HG03159 (cell line): ENCODE measurements around the gene RPS23.

ENCODE experiments used
- ATAC-seq: cut with Tn5 transposase; IDR thresholded peaks from one replicate; pipeline ENCODE4 v1.9.1; 2021; ENCODE audit warnings: mild to moderate bottlenecking, moderate library complexity; ENCODE audit not compliant: unreplicated experiment

RPS23 gene

DNA sequence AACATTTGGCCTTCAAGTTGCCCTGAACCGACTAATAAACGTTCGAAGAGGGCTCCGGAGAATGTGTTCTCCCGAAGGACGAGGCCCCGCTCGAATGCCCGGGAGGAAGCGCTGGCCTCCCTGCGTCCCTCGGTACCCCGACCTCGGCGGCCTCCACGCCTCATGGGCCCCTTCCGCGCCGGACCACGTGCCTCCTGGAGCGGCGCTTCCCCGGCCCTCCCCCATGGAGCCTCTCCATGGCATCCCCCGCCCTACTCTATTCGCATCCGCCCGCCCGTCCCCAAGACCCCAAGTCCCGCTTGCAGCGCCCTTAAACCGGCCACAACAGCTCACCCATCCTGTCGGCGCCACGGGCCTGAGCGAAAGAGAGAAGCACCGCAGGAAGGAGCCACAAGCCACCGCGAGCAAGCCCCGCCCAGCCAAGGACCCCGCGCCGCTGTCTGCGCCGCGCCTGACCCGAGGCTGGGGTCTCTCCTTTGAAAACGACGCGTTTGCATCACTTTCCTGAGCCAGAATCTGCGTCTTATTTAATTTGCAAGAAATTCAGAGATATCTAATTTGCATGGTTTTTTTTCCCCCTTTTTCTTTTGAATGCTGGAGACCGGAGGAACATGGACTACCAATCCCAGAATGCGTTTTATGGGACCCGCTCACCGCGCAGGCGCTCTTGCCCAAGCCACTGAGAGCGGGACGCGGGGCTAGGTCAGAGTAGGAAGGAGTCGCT is at the start of gene RPS23:
Gene RPS23 (minus strand): TSS at position 368 of the 724 bp plus-strand sequence. CDS start 31 bp downstream, at position 337.
- ATAC-seq, result peak; percentile 93

DNA sequence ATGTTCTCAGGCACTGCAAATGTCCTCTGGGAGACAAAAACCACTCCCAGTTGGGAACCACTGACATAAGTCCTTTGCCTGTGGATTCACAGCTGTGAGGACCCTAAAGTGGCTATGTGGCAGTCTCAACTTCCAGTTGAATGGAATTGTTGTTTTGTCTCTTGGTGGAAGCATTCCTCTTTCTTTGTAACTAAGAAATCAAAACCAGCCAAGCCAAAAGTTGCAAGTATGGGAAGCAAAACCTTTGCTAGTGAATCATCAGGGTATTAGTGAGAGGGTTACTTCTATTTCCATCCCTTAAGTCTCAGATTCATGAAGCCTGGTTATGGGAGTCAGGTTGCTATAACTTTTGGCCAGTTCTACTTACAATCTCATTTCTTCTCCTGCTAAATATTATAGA is 49.8 kb upstream of the RPS23 start:
- ATAC-seq, result no peak

DNA sequence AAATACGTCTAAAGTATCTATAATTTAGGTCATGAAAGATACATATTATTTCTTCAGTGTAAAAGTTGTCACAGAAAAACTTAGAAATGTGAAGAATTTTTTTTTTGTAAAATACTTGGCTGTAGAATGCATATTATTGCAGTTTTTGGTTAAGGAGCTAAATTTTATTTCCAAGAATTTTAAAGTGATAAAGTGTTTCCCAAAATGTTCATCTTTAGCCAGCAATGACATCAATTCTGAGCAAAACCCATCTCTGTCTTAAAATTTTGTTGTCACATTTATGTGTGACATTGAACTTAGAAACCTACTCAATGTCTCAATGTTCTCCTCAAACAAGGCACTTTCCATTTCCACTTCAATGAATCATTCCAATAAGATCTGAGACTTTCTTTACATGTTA is 47.8 kb upstream of the RPS23 start:
- ATAC-seq, result no peak

DNA sequence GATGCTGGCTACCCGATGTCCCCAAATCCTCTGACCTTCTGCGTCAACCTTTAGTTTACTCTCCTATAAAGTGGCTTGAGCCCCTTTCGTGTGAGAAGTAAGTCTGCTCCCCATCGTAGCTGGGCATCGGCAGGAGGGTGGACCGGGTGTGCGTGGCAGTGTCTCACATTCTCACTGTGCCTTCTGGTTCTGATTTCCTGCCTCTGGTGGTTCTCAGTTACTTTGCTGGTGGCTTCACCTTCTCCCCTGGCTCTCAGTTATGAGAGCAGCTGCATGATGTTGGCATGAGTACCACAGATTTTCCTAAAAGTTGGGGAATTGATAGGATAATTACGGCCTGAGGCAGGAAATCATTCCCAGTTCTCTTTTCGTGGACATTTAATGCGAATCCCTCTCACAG is 47.0 kb upstream of the RPS23 start:
- ATAC-seq, result no peak

DNA sequence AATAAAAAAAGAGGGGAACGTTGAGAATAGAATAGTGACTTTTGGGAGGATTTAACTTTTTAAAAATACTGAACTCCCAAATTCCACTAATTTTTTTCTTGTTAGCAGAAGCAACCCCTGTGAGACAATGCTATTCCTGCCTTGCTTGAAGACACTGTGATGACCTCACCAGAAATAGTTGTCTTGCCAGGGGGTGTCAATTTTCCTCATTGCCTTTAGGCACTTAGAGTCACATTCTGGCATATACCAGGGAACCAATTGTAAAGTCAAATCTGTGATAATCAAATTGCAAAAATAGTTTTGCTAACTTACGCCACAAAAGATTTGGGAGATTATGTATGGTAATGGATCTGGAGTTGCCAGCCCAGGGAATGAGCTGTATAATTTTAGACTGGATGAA is 42.8 kb upstream of the RPS23 start:
- no peak for ATAC-seq

DNA sequence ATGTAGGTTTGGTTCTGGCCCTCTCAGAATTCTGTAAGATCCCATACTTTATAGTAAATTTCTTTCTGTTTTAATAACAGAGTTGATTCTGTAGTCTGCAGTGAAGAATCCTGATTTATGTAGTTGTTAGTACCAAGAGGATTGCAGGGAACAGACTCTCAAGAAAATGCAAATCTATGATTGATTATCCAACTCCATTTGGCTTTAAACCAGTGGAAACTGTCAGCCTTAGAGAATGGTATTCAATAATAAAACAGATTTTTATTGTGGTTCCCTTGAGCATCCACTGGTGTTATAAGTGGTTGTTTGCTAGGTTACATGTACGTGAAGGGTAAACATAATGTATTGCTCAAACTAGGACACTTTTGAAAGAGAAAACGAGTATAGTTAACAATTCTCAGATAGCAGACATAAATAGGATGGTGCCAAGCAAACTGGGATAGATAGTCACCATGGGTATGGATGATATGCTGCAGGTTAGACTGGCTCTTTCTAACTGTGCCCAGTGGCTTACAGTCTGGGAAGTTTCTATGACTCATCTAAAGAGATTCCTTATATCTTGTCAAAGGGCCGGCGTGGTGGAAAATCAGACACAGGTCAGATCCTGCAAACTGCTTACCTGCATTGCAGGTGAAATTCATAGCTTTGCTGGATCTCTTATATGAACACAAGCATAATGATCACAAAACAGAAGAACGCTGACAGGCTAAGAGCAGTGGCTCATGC is 41.7 kb upstream of the RPS23 start:
- no peak for ATAC-seq

DNA sequence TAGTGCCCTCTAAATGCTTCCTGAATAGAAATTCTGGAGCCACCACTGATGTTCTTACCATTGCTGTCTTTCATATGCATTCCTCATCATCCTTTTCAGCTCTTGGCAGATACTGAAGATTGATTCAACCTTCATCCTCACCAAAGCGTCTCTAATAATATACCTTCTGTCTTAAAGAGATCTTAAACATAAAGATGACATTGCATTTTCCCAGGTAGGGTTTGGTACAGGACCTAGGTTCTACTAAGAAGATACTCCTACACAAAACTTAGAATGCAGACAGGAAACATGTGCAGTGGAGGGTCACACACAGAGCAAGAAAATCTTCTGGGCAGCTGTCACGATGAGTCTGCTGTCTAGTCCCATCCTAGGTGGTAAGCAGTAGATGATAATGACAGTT is 41.0 kb upstream of the RPS23 start:
- ATAC-seq, result no peak

DNA sequence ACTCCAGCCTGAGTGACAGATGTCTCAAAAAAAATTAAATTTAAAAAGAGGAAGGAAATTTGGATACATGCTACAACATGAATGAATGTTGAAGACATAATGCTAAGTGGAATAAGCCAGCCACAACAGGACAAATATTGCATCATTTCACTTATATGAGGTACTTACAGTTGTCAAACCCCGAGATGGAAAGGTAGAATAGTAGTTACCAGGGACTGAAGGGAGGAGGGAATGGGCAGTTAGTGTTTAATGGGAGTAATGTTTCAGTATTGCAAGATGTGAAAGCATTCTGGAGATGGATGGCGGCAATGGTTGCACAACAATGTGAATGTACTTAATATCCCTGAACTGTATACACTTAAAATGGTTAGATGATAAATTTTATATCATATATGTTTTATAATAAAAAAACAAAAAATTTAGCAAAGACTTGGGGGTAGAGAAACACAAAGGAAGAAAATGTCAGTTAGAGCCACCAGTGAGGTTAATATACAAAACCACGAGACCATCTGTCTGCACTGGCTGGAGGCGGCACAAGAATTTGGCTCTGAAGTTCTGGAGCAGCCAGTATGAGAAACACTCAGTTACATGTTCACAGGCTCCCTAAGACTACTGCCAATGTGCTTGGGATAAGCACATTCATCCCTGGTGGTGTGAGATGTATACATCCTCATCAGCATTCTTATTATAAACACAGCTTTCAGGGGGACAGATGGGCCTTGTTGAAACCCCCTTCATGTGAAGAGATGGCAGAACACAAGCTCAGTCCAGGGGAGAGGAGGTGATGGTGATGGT is 37.0 kb upstream of the RPS23 start:
- no peak for ATAC-seq

DNA sequence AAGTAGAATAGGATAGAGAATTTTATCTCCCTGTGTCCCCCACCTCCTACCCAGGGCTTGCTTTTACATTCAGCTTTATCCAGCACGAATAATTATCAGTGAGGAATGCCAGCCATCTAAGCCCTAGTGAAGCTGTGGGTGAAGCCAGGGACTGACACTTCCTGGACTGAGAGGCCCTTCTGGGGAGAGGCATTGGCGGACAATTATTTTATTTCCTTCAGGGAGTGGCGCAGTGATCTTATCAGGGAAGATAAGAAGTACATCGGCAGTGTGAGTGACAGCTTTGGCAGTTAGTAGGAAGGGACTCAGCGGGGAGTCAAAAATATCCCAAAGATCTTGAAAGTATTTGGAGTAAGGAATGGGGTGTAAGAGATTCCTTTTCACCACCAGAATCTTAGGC is 34.9 kb upstream of the RPS23 start:
- no peak for ATAC-seq

DNA sequence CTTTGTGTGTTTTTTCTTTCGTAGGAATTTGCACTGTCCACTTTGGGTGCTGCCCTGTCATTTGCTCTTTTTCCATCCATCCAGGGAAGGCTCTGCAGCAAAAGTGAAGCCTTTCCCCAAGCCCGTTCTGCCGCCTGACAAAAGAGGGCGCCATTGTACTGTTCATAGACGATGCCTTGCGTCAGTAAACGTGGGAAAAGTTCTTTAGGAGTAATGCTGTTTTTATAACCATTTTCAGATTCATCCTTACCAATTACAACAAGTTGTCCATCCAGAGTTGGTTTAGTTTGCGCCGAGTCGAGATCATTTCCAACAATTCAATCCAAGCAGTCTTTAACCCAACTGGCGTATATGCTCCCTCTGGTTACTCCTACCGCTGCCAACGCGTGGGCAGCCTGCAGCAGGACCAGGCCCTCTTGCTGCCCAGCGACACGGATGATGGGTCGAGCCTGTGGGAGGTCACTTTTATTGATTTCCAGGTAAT is 34.3 kb upstream of the RPS23 start:
- no peak for ATAC-seq

DNA sequence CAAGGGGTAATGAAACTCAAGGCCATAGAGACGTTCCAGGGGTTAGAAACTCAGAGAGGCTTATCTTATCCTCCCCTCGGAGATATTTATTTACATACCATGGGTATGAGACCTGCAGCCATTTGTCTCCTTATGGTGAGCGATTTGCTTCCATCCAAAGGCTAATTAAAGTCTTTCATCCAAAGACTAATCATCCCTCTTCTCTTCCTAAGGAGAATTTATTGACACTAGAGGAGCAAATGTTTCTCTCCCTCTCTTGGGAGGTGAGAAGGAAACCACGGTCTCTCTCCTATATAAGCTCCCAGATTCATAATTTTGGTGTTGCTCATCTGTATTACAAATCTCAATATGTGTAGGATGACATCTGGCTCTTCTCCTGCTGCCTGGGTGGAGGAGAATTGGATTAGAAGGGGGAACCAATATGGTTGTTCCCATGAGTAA is 31.0 kb upstream of the RPS23 start:
- ATAC-seq, result no peak

DNA sequence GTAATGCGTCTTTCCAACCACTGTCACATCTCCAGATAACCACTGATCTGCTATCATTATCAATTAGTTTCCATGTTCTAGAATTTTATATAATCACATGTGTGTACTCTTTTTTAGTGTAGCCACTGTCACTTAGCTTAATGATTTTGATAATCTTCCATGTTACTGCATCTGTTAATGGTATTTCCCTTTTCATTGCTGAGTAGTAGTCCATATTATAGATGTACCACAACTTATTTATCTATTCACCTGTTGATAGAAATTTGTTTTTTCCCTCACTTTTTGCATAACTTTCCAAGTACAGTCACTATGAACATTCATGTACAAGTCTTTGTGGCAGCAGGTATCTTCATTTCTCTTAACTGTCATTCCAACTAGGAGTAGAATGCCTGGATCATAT is 30.3 kb upstream of the RPS23 start:
- no peak for ATAC-seq

DNA sequence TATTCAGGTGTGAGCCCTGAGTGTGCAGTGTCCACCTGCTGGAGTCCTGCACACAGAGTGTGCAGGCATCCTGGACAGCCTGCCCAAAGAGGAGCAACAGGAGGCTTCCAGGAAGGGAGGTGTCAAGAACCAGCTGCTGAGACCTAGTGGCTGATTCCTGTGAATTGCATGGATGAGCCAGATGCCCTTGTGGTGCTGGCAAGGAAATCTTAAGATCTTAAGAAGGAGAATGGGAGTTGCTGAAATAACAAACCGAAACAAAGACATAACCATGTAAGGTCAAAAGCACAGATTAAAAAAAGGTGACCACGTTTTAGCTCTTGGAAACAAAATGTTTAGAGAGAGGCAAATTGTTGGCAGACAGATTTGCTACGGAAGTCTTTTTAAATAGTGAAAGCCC is 29.3 kb upstream of the RPS23 start:
- no peak for ATAC-seq

DNA sequence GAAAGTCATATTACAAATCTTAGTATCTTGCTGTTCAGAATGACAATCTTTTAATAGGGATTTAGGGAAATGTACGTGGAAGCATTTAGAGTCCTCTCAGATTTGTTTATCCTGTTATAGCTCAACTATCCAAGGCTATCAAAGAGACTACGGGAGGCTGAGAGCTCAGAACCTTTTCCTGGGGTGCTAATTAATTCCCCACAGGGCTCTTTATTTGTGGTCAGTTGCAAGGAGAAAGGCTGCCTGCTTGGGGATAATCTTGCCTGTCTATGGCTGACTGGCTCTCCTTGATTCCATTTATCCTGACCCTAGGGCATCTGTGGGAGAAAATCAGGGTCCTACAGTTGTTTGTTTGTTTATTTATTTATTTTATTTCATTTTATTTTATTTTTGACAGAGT is 28.0 kb upstream of the RPS23 start:
- ATAC-seq, result no peak

DNA sequence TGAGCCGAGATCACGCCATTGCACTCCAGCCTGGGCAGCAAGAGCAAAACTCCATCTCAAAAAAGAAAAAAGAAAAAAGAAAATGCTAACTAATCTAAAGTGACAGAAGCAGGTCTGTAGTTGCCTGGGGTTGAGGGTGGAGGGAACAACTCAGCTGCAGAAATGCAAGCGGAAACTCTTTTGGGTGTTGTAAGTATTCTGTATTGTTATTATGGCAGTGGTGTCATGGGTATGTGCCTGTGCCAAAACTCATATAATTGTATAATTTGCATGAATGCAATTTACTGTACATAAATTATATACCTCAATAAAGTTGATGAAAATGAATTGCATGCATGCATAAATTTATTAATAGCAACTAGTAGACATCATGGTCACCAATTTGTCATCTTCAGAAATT is 23.0 kb upstream of the RPS23 start:
- ATAC-seq, result no peak

DNA sequence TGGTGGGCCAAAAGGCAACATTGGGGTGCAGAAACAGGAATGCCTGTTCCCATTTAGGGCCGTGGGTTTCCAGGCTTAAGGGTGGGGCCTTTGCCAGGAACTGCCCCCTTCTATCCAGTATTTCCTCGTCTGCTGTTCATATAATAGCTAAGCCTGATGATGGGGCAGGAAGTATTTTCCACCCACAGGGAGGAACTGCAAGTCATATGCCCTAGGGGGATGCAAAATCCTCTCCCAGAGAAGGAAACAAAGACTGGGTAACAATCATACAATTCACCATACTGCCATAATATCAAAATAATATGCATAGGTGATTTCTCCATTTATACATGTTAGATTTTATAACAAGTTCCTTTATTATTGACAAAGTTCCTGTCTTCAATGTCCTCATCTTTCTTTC is 20.5 kb upstream of the RPS23 start:
- no peak for ATAC-seq

DNA sequence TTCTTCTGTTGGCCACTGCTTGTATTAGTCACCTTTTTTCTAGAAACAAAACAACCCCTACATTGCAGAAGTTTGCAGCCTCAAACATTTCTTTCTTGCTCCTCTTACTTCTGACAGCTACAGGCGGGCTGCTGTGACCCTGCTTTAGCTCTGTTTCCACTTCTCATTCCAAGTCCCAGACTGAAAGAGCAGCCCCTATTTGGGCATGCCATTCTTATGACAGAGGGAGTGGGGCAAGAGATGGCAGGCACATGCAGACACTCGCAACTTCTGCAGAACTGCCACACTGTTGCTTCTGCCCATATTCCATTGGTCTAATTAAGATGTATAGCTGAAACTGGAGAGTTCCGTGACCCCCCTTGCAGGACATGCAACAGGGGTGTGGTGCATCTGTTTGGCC is 19.6 kb upstream of the RPS23 start:
- no peak for ATAC-seq

DNA sequence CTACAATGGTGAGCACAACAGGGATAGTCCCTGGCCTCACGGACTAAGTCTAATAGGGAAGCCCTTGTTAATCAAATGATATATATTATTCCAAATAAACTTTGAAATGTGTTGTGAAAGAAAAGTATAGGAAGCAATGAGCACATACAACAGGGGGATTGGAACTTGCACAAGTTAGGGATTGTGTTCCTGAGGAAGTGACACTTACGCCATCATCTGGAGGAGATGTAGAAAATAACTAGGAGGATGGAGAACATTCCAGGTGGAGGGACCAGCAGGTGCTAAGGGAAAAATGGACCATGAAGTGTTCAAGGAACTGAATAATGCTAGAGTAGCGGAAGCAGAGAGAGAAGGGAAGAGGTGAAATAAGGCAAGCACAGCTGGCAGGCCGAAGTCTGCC is 18.8 kb upstream of the RPS23 start:
- no peak for ATAC-seq

DNA sequence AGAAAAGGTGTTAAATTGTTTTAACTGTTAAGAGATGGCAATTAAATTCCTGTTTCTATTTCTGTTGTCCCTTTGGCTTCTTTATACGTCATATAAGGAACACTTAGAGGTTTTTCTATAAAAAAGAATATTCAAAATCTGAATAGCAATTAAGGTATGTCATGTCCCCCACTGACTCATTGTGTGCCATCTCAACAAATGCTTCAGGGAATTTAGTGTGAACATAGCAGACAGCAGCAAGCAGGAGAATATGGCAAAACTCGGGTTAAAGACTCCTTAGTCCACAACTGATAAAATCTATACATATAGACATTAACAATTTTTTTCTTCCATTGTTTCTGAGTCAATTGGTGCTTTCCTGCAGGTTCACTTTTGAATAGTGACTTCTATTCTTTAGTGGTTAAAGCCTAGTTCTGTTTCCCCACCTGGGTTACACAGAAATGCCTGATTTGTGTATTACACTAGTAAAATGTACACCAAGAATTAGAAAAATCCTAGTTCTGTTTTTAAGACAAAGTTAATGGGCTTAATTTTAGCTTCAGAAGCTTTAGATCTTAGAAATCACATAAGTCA is 17.9 kb upstream of the RPS23 start:
- ATAC-seq, result no peak

DNA sequence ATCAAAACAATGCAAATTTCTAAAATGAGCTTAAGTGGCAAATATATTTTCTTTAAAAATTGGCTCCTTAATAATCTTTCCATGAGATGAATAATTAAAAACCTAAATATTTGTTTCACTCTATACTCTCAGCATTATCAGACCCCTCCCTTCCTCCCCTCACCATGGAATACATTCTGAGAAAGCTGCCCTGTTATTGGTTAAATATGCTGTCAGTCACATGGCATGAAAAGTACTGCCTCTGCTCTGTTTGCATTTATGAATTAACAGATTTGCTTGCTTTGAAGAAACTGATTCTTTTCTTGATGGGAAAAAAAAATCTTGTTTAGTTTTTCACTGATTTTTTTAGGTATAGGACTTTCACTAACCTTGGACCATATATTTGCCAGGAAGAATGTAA is 17.0 kb upstream of the RPS23 start:
- ATAC-seq, result no peak

DNA sequence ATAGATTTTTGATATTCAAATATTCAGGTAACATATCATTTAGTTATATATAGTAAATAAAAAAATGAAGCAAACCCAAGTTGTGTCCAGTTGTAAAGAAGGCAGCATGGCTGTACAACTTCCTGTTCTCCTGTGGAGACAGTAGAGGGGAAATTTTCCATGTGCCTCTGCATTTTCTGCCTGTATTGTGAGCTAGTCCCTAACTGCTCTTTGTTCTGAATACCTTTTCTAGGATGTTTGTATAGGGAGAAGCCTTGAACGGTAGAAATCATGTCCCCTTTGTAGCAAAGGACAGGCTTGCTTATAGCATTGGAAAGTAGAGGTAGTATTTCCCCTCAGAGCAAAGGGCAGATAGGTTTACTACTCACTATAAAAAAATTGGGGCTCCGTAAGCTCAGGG is 13.3 kb upstream of the RPS23 start:
- no peak for ATAC-seq
